Stimulated activated effector memory CD8-positive, alpha-beta T cell treated with anti-CD3 and anti-CD28 coated beads, Interleukin-12 subunit alpha, Interleukin-12 subunit beta, amount 100 ng/mL, for 72 hours (primary cell): ENCODE data around the gene ZXDB.
"Not testable (repeated sequence)": the region's sequence is repeated elsewhere in the genome, so short reads cannot be mapped to it uniquely, and the experiment has no call there.

ENCODE experiments used
- ATAC-seq: fragments of 150-1000 bp; cut with Tn5 transposase; 2 replicates; pipeline ENCODE4 v1.10.0; 2021
- DNase-seq, 2 donors: peaks; one replicate each; pipeline ENCODE4 v3.0.0; 2021 to 2022; ENCODE audit warnings: low spot score in 2 of 2
- H3K27ac Mint-ChIP-seq: one replicate; pipeline ENCODE4 v1.8.0; 2022; ENCODE audit warnings: mild to moderate bottlenecking, mixed read lengths
- H3K36me3 Mint-ChIP-seq: one replicate; pipeline ENCODE4 v1.8.0; 2022; ENCODE audit warnings: mild to moderate bottlenecking, mixed read lengths
- H3K4me1 Mint-ChIP-seq: one replicate; pipeline ENCODE4 v1.8.0; 2022; ENCODE audit warnings: mixed read lengths
- H3K4me3 Mint-ChIP-seq: one replicate; pipeline ENCODE4 v1.8.0; 2022; ENCODE audit warnings: mild to moderate bottlenecking, mixed read lengths
- H3K9me3 Mint-ChIP-seq: one replicate; pipeline ENCODE4 v1.8.0; 2022; ENCODE audit warnings: mixed read lengths

The ZXDB gene

DNA sequence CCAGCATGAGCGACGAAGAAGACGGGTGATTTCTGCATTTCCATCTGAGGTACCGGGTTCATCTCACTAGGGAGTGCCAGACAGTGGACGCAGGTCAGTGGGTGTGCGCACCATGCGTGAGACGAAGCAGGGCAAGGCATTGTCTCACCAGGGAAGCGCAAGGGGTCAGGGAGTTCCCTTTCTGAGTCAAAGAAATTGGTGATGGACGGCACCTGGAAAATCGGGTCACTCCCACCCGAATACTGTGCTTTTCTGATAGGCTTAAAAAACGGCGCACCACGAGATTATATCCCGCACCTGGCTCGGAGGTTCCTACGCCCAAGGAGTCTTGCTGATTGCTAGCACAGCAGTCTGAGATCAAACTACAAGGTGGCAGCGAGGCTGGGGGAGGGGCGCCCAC, 37.6 kb downstream of the ZXDB start:
- not testable (repeated sequence) for H3K36me3 Mint-ChIP-seq, DNase-seq, H3K4me3 Mint-ChIP-seq, ATAC-seq, H3K4me1 Mint-ChIP-seq, H3K27ac Mint-ChIP-seq
- peaks cover 17% of the 10 kb centered on the region for H3K9me3 Mint-ChIP-seq

DNA sequence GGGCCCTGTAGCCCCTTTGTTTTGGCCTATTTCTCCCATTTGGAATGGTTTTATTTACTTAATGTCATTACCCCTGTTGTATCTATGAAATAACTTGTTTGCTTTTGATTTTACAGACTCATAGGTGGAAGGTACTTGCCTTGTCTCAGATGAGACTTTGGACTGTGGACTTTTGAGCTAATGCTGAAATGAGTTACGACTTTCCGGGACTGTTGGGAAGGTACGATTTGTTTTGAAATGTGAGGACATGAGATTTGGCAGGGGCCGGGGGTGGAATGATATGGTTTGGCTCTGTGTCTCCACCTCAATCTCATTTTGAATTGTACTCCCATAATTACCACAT, 48.8 kb downstream of the ZXDB start:
- Mint-ChIP-seq H3K4me3 (no peak overlapping the region), H3K27ac (no peak overlapping the region), H3K36me3 (no peaks in the 10 kb centered on the region), H3K9me3 (peaks cover 17% of the 10 kb centered on the region), H3K4me1 (no peaks in the 10 kb centered on the region)
- DNase-seq (no peak), ATAC-seq (no peak)

DNA sequence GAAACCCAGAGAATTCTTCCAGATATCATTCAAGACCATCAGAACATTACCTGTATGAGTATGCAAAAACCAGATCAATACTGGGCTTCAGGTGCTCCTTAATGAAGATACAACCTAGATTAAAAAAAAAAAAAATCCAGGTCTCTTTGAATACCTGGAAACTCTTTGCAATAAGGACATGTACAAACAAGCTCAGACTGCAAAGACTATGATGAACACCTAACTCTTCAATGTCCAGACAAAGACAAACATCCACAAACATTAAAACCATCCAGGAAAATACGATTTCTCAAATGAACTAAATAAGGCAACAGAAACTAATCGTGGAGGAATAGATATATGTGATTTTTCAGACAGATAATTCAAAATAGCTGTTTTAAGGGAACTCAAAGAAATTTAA, 49.5 kb downstream of the ZXDB start:
- DNase-seq (no peak), ATAC-seq (no peak)
- H3K4me1 Mint-ChIP-seq, result no peaks in the 10 kb centered on the region
- H3K27ac Mint-ChIP-seq, result no peak overlapping the region
- H3K4me3 Mint-ChIP-seq, result no peak overlapping the region
- no peaks in the 10 kb centered on the region for H3K36me3 Mint-ChIP-seq
- peaks cover 15% of the 10 kb centered on the region for H3K9me3 Mint-ChIP-seq

DNA sequence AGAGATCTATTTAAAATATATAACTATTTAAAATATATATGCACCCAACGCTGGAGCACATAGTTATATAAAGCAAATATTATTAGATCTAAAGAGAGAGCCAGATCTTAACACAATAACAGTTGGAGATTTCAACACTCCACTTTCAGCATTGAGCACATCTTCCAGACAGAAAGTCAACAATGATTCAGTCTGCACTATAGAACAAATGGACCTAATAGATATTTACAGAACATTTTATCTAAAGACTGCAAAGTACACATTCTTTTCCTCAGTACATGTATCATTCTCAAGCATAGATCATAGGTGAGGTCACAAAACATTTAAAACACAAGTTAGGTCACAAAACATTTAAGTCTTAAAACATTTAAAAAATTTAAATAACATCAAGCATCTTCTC, 51.9 kb downstream of the ZXDB start:
- Mint-ChIP-seq H3K9me3 (peaks cover 12% of the 10 kb centered on the region), H3K27ac (no peak overlapping the region), H3K4me3 (no peak overlapping the region), H3K4me1 (no peaks in the 10 kb centered on the region), H3K36me3 (no peaks in the 10 kb centered on the region)
- ATAC-seq (no peak), DNase-seq (no peak)

GRCh38 chrX:57647020-57647419, 55.2 kb downstream of the ZXDB start:
- peaks cover 2% of the 10 kb centered on the region for H3K9me3 Mint-ChIP-seq

More at GRCh38 chrX:57647020-57647419, 55.2 kb downstream of the ZXDB start:
- Mint-ChIP-seq H3K4me1 (no peaks in the 10 kb centered on the region), H3K27ac (no peak overlapping the region), H3K4me3 (no peak overlapping the region), H3K36me3 (no peaks in the 10 kb centered on the region)
- DNase-seq (no peak), ATAC-seq (no peak)
